ENCODE results near the gene PLD5. TPM values are rescaled to one million over a fixed set of nuclear protein-coding genes. Genes with fewer than 3 reads are reported as not detected.

The PLD5 gene
- total and polyA plus RNA-seq, 2 donors (not counting 3 experiments of a cell fraction or from before 2014, with no cell fraction given): not detected

DNA sequence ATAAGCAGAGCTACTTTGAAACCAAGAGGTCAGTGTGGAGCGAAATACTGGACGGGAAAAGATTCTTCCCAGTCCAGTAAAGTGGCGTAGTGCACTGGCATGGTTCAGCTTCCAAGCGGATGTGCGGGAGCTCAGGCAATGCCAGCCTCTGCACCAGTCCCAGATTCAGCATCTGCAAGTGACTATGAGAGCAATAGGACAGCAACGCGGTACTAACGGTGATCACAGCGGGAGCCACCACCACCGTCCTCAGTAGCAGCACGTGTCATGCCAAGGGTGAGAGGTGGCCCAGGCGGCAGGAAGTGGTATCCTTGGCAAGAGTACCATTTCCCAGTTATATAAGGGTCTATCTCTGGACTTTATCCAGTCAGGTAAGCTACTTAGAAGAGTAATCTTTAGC is 17.8 kb downstream of the PLD5 start:
- no peak overlapping the region for H3K4me3 ChIP-seq (replicated peaks in 1 of 3; ENCODE audit: insufficient read depth in 1 of 3, low read depth in 1 of 3, low read length in 3 of 3)
- intact Hi-C loops (cut with micrococcal nuclease): no loop called here
- BruUV-seq (replicated peaks): no TSS peak
- H3K4me1 ChIP-seq (ENCODE audit: control insufficient read depth, extremely low read depth, insufficient read depth, low read length): no peaks in the 10 kb centered on the region
- DNase-seq (ENCODE audit: low read depth, low spot score) (no peak), FAIRE-seq (no peak)
- H3K27ac ChIP-seq (ENCODE audit: insufficient read depth, low read depth, low read length): no peak overlapping the region
- no peak overlapping the region for H3K9ac ChIP-seq (replicated peaks; ENCODE audit: extremely low read depth, insufficient read depth, low read length)
- dilution Hi-C loops (cut with MboI; ENCODE audit: extremely low pct_ligation_motif_present, low sequenced_read_pairs): no loop called here
- no peaks in the 10 kb centered on the region for H3K79me2 ChIP-seq (ENCODE audit: control insufficient read depth, insufficient read depth, low read length)
- H3K4me2 ChIP-seq (ENCODE audit: insufficient read depth, low read length): no peak overlapping the region
- no peak for TF ChIP-seq MYC (IDR thresholded peaks at IDR 0.05; ENCODE audit: low read depth, low read length)
- TF ChIP-seq, protein P1, sequence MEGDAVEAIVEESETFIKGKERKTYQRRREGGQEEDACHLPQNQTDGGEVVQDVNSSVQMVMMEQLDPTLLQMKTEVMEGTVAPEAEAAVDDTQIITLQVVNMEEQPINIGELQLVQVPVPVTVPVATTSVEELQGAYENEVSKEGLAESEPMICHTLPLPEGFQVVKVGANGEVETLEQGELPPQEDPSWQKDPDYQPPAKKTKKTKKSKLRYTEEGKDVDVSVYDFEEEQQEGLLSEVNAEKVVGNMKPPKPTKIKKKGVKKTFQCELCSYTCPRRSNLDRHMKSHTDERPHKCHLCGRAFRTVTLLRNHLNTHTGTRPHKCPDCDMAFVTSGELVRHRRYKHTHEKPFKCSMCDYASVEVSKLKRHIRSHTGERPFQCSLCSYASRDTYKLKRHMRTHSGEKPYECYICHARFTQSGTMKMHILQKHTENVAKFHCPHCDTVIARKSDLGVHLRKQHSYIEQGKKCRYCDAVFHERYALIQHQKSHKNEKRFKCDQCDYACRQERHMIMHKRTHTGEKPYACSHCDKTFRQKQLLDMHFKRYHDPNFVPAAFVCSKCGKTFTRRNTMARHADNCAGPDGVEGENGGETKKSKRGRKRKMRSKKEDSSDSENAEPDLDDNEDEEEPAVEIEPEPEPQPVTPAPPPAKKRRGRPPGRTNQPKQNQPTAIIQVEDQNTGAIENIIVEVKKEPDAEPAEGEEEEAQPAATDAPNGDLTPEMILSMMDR (IDR thresholded peaks at IDR 0.05; ENCODE audit: extremely low read depth in 1 of 2, insufficient read depth in 1 of 2, low read depth in 1 of 2, low read length in 2 of 2): no peak
- TF ChIP-seq POLR2A (IDR thresholded peaks at IDR 0.05; ENCODE audit: low read depth, low read length): no peak
- TF ChIP-seq GATA2 (IDR thresholded peaks at IDR 0.05; ENCODE audit: insufficient read depth, insufficient read length, low read depth, low read length): no peak
- no peak for TF ChIP-seq JUN (IDR thresholded peaks at IDR 0.05; ENCODE audit: borderline replicate concordance, insufficient read depth, insufficient read length, low read depth)
- no peak for TF ChIP-seq FOS (IDR thresholded peaks at IDR 0.05; ENCODE audit: borderline replicate concordance, insufficient read depth, low read length)
- TF ChIP-seq POLR2AphosphoS5 (IDR thresholded peaks at IDR 0.05; ENCODE audit: insufficient read depth, low read depth, low read length): no peak
- no peak for TF ChIP-seq EZH2 (IDR thresholded peaks at IDR 0.05; ENCODE audit: borderline replicate concordance, low read depth, low read length, severe bottlenecking)
- TF ChIP-seq, protein P2, sequence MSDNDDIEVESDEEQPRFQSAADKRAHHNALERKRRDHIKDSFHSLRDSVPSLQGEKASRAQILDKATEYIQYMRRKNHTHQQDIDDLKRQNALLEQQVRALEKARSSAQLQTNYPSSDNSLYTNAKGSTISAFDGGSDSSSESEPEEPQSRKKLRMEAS (IDR thresholded peaks at IDR 0.05; ENCODE audit: insufficient read depth, insufficient read length): no peak
- no peaks in the 10 kb centered on the region for H4K20me1 ChIP-seq (replicated peaks; ENCODE audit: control insufficient read depth, extremely low read depth, insufficient read depth, low read length)
- no peaks in the 10 kb centered on the region for H3K9me1 ChIP-seq (replicated peaks; ENCODE audit: control insufficient read depth, extremely low read depth, insufficient read depth, low read length)
- ChIA-PET CTCF (no interaction called here), POLR2A (no interaction called here)
- no peaks in the 10 kb centered on the region for H3K9me3 ChIP-seq (replicated peaks; ENCODE audit: control insufficient read depth, insufficient read depth, low read length)
- no peak overlapping the region for H2AFZ ChIP-seq (ENCODE audit: low read depth, low read length)
- H3K36me3 ChIP-seq (ENCODE audit: control insufficient read depth in 2 of 2, extremely low read depth in 1 of 2, insufficient read depth in 2 of 2, low read length in 2 of 2): no peaks in the 10 kb centered on the region
- H3K27me3 ChIP-seq (ENCODE audit: control insufficient read depth in 2 of 2, insufficient read depth in 2 of 2, low read length in 2 of 2): no peaks in the 10 kb centered on the region

All from endothelial cell of umbilical vein (primary cell).